Panc1 (cell line): ENCODE results near the gene CLNK. TPM values are rescaled to one million over a fixed set of nuclear protein-coding genes. Genes with fewer than 3 reads are reported as not detected.

Experiments
- ATAC-seq: fragments of 200-7000 bp; cut with Tn5 transposase; 2 replicates; pipeline ENCODE4 v1.9.1; 2020; ENCODE audit warnings: mild to moderate bottlenecking, moderate library complexity
- BruUV-seq: library from RNA; stranded (reverse); fragments of 400-500 nt; replicated peaks from 2 replicates; lab custom pipeline; 2021; lab: Mats Ljungman, UMichigan
- CTCF ChIA-PET: fragments of 300-600 bp; sonication (Branson Sonifier 250); formaldehyde crosslinking; loops from one replicate; lab custom pipeline; 2022; ENCODE audit warnings: antibody characterized with exemption; lab: Charles Lee
- POLR2A ChIA-PET: fragments of 300-600 bp; sonication (Branson Sonifier 250); formaldehyde crosslinking; loops from one replicate; lab custom pipeline; 2022; ENCODE audit warnings: antibody characterized with exemption; lab: Charles Lee
- DNase-seq: peaks from one replicate; pipeline ENCODE4 v3.0.0-alpha.2; 2010; ENCODE audit warnings: low read depth, low spot score
- H3K27ac ChIP-seq: 2 replicates; pipeline ENCODE4 v1.5.1; 2011; ENCODE audit warnings: mild to moderate bottlenecking, low read length, inconsistent platforms
- H3K27me3 ChIP-seq: fragments of 200-500 bp; sonication (Bioruptor generic); 2 replicates; pipeline ENCODE4 v1.6.0; 2014; ENCODE audit warnings: low read length, inconsistent platforms; ENCODE audit not compliant: control insufficient read depth, insufficient read depth
- H3K36me3 ChIP-seq: fragments of 200-500 bp; sonication (Bioruptor generic); 2 replicates; pipeline ENCODE4 v1.5.1; 2014; ENCODE audit warnings: inconsistent platforms, mild to moderate bottlenecking, low read length, moderate library complexity; ENCODE audit not compliant: control insufficient read depth, insufficient read depth
- H3K4me1 ChIP-seq: 2 replicates; pipeline ENCODE4 v1.5.1; 2011; ENCODE audit warnings: inconsistent platforms, mild to moderate bottlenecking, low read length, moderate library complexity; ENCODE audit not compliant: control insufficient read depth, insufficient read depth
- H3K4me3 ChIP-seq, 2 experiments: 2 replicates each; pipeline ENCODE4 v1.5.1; 2011 to 2012; ENCODE audit warnings: low read depth in 2 of 2, low read length in 2 of 2, mild to moderate bottlenecking in 2 of 2, inconsistent platforms in 1 of 2, moderate library complexity in 1 of 2
- H3K9me3 ChIP-seq: fragments of 200-500 bp; sonication (Bioruptor generic); 2 replicates; pipeline ENCODE4 v1.5.1; 2014; ENCODE audit warnings: low read depth, mild to moderate bottlenecking, inconsistent platforms, low read length, moderate library complexity; ENCODE audit not compliant: control insufficient read depth, insufficient read depth
- POLR2AphosphoS5 ChIP-seq: IDR thresholded peaks from 2 replicates; pipeline ENCODE4 v1.6.1; 2012; ENCODE audit warnings: mild to moderate bottlenecking, low read depth, low read length, moderate library complexity
- SIN3A ChIP-seq: IDR thresholded peaks from 2 replicates; pipeline ENCODE4 v1.6.1; 2012; ENCODE audit warnings: low read depth, mild to moderate bottlenecking, low read length, moderate library complexity, borderline replicate concordance; ENCODE audit not compliant: insufficient read depth
- TCF7L2 ChIP-seq: IDR thresholded peaks from 2 replicates; pipeline ENCODE4 v1.6.1; 2011; ENCODE audit warnings: mild to moderate bottlenecking, low read depth, low read length, inconsistent platforms
- in situ Hi-C: cut with HindIII; loops from 2 replicates; pipeline ENCODE4 v1.10.0; 2016; ENCODE audit warnings: low sequenced_read_pairs, low pct_unique_long_range_greater_than_20kb
- intact Hi-C: fragments of 100-400 bp; cut with micrococcal nuclease; formaldehyde crosslinking; loops from one replicate; pipeline ENCODE4 v1.10.0; 2022; ENCODE audit not compliant: unreplicated experiment
- total RNA-seq: library from RNA; stranded (reverse); gene quantifications from one replicate; pipeline ENCODE4 v1.2.1, GENCODE V29; 2021; ENCODE audit not compliant: unreplicated experiment
- TF ChIP-seq, protein P1 (sequence below), 2 experiments: IDR thresholded peaks; 2 replicates each; pipeline ENCODE4 v1.6.1; 2011 to 2012; ENCODE audit warnings: low read depth in 2 of 2, control low read depth in 1 of 2, low read length in 1 of 2, mild to moderate bottlenecking in 1 of 2, moderate library complexity in 1 of 2; ENCODE audit not compliant: insufficient read depth in 1 of 2
- TF ChIP-seq, protein P2 (sequence below): fragments of 450-650 bp; IDR thresholded peaks from 2 replicates; pipeline ENCODE4 v1.5.1; 2017; ENCODE audit warnings: mild to moderate bottlenecking

Gene CLNK
- total RNA-seq, 1 experiment from 2014 or later = not detected

DNA sequence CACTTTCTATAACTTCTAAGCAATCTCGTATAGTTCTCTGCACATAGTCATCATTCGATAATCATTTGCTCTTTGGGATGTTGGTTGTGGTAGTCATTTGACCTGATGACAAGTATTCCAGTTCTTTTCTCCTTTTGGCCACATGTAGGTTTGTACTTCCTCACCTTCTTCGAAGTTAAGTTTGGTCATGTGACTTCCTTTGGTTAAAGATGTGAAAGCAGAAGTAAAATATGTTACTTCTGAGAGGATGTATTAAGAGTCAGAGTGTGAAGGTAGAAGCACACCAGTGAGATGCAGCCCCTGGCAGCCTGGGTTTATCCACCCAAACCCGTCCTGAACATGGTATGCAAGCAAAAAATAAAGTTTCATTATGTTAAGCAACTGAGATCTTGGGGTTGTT, 178.5 kb downstream of the CLNK start:
- POLR2A ChIA-PET = no interaction called here
- Histone ChIP-seq H3K4me3 (no peak overlapping the region), H3K9me3 (no peaks in the 10 kb centered on the region), H3K27ac (no peak overlapping the region), H3K27me3 (no peaks in the 10 kb centered on the region), H3K36me3 (no peaks in the 10 kb centered on the region), H3K4me1 (no peaks in the 10 kb centered on the region)
- no peak for DNase-seq
- CTCF ChIA-PET = no interaction called here
- ATAC-seq = no peak
- TF ChIP-seq POLR2AphosphoS5 (no peak), TCF7L2 (no peak), SIN3A (no peak)
- TF ChIP-seq, protein P1, sequence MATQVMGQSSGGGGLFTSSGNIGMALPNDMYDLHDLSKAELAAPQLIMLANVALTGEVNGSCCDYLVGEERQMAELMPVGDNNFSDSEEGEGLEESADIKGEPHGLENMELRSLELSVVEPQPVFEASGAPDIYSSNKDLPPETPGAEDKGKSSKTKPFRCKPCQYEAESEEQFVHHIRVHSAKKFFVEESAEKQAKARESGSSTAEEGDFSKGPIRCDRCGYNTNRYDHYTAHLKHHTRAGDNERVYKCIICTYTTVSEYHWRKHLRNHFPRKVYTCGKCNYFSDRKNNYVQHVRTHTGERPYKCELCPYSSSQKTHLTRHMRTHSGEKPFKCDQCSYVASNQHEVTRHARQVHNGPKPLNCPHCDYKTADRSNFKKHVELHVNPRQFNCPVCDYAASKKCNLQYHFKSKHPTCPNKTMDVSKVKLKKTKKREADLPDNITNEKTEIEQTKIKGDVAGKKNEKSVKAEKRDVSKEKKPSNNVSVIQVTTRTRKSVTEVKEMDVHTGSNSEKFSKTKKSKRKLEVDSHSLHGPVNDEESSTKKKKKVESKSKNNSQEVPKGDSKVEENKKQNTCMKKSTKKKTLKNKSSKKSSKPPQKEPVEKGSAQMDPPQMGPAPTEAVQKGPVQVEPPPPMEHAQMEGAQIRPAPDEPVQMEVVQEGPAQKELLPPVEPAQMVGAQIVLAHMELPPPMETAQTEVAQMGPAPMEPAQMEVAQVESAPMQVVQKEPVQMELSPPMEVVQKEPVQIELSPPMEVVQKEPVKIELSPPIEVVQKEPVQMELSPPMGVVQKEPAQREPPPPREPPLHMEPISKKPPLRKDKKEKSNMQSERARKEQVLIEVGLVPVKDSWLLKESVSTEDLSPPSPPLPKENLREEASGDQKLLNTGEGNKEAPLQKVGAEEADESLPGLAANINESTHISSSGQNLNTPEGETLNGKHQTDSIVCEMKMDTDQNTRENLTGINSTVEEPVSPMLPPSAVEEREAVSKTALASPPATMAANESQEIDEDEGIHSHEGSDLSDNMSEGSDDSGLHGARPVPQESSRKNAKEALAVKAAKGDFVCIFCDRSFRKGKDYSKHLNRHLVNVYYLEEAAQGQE (IDR thresholded peaks at IDR 0.05; ENCODE audit: insufficient read depth in 1 of 2, low read depth in 2 of 2, low read length in 1 of 2) = no peak
- TF ChIP-seq, protein P2, sequence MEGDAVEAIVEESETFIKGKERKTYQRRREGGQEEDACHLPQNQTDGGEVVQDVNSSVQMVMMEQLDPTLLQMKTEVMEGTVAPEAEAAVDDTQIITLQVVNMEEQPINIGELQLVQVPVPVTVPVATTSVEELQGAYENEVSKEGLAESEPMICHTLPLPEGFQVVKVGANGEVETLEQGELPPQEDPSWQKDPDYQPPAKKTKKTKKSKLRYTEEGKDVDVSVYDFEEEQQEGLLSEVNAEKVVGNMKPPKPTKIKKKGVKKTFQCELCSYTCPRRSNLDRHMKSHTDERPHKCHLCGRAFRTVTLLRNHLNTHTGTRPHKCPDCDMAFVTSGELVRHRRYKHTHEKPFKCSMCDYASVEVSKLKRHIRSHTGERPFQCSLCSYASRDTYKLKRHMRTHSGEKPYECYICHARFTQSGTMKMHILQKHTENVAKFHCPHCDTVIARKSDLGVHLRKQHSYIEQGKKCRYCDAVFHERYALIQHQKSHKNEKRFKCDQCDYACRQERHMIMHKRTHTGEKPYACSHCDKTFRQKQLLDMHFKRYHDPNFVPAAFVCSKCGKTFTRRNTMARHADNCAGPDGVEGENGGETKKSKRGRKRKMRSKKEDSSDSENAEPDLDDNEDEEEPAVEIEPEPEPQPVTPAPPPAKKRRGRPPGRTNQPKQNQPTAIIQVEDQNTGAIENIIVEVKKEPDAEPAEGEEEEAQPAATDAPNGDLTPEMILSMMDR = no peak
- no TSS peak for BruUV-seq
- in situ Hi-C loops = no loop called here
- intact Hi-C loops = no loop called here

DNA sequence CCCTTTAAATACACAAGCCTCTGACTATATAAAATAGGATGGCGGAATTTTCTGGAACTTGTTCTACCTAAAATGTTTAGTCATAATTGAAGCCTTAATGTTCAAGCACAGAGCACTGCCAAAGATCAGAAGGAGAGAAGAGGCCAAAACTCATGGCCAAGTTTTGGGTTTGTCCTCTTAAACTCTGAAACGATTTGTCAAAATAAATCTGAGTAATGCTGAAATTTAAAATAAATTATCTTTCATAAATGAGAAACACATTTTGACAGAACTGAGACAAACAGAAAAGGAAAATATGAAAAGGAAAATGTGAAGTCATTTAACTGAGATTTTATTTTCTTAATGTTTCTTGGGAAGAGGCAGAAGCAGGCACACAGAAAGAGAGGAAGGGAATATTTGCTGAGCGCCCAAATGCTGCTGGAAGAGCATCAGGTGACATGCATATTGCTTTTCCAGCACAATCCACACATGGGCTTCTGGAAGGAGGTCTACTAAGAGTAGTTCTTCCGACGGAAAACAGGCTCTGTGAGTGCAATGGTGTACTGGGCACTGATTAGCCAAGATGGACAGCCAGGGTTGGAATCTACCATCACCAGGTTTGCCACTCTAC, 179.9 kb downstream of the CLNK start:
- Histone ChIP-seq H3K9me3 (no peaks in the 10 kb centered on the region), H3K36me3 (no peaks in the 10 kb centered on the region), H3K4me1 (no peaks in the 10 kb centered on the region), H3K27me3 (no peaks in the 10 kb centered on the region), H3K27ac (no peak overlapping the region), H3K4me3 (no peak overlapping the region)
- DNase-seq (no peak), ATAC-seq (no peak)
- POLR2A ChIA-PET = no interaction called here
- no TSS peak for BruUV-seq
- TF ChIP-seq, protein P2 = no peak
- TF ChIP-seq, protein P1 (IDR thresholded peaks at IDR 0.05; ENCODE audit: insufficient read depth in 1 of 2, low read depth in 2 of 2, low read length in 1 of 2) = no peak
- TF ChIP-seq POLR2AphosphoS5 (no peak), SIN3A (no peak), TCF7L2 (no peak)
- in situ Hi-C loops = no loop called here
- intact Hi-C loops = no loop called here
- CTCF ChIA-PET = no interaction called here
